GM18526 (cell line): ENCODE data around the gene C1orf198.

Experiments used
- POLR2A ChIP-seq: IDR thresholded peaks from 3 replicates; pipeline ENCODE4 v1.6.1; 2011; ENCODE audit not compliant: insufficient read length; ENCODE audit errors: extremely low read depth

The C1orf198 gene

DNA sequence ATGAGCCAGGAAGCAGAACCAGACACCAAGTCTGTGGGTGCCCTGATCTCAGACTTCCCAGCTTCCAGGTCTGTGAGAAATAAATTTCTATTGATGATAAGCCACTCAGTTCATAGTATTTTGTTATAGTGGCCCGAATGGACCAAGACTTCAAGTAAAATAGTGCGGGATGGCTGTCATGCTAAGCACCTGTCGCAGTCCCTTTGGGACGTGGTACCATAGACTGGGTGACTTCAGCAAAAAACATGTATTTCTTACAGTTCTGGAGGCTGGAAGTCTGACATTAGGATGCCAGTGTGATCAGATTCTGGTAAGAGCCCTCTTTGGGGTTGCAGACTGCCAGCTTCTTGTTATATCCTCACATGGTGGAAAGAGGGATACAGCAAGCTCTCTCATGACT lies 2.6 kb upstream of the C1orf198 start:
- no peak for TF ChIP-seq POLR2A

DNA sequence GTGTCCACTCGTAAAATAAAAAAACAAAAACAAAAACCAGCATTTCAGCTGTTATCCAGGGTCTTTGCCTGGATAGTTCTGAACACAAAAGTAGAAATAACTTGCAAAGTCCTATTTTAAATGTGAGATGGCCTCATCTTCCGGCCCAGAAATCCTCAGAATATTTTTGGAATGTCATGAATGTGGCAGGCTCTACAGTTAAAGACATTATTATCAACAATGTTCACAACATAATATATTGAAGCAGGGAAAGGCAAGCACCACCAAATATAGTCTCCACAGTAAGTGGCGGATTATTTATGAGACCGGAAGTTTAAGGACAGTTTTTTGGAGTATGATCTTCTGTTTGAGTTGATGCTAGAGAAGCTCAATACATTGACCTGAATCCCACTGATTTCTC lies 1.2 kb upstream of the C1orf198 start:
- no peak for TF ChIP-seq POLR2A

DNA sequence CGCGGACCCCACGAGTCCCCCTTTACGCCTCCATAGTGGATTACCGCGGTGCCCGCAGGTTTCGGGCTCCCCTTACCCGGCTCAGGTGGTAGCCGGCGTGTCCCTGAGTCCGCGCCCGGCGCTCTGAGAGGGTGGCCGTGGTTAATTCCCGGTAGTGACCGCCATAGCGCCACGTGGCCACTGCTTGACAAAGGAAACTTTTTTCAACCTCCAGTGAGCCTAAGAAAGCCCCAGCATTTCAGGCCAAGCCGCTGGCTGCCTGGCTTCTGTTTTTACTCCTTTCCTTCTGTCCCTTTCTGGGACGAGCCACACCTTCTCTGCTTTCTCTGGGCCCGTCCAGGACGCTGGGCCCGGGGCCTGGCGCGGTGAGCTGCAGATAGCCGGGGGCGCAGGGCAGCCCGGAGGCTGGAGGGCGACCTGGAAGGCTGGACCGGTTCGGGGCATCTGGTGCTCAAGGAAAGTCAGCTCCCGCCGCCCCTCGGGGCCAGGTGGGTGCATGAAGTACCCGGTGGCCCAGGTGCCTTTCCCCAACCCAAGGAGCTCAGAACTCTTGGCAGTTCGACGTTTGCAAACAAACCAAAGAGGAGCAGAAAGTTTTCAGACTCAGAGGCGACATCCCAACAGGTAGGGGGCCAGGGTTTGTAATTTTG lies 540 bp upstream of the C1orf198 start:
- TF ChIP-seq POLR2A = no peak

DNA sequence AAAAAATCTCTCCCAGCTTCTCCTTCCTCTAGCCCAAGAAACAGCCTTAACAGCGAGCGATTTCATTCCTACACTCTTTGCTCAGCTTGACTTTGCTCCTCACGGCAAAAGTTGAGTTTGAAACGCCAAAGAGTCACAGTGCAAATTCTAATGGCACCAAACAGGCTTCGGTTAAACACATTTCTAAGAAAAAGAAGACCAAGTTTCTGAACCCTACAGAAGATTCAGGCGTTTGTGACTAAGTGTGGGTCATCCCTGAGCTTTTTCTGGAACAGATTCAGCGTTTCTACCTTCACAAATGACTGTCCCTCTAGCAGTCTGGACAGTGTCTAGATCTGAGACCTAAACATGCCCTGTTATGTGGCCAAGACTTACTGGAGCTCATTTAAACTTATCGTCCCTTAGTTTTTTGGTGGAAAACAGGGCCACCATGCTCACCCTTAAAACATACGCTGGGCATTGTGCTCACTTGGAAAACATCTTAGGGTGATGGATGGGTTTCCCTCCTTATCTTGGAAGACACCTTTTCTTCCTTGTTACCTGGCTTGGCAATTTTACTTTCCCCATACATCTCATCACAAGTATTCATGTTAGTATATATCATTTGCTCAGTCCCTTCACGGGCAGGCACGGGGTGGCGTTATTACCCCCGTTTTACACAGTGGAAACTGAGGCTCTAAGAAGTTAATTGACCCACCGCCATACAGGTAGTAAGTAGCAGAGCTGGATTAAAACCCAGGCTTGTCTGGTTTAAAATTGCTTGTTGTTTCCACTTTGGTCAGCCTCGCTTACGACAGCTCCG lies 1.0 kb downstream of the C1orf198 start:
- no peak for TF ChIP-seq POLR2A

DNA sequence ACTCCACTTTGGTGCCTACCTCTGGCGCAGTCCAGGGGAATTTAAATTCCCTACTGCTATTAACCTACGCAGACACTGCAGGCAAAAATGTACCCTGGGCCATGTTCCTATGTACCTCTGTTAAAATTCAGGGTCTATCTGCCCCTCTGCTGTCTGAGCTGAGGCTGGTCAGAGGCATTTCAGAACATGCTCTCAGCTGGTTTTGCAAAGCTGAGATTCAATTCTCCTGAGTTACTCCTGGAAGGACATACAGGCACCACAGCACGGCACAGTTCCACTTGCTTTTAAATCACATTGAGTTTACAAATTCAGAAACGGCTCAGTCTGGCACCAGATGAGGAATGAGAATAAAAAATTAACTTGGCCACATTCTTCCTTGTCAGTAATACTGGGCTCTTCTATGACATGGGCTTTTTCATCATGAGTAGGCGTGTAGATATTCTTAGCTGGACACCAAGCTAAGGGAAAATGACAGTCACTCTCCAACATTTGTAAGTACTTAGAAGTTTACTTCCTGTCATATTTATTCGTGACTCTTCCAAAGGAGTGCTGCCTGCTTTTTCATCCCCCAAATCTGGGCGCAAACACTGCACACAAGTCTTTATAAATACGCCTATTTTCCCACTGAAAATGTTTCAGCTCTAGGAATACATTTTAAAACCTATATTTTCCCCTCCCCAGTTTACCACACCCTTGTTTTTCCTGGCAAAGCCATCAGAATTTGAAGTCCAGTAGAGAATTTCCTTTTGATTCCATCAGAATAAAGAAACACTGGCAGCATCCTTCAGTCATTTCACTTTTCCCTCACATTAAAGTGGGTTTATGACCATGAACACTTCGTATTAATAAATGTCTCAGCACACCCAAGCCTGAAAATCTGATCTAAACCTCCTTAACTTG lies 1.9 kb downstream of the C1orf198 start:
- no peak for TF ChIP-seq POLR2A

DNA sequence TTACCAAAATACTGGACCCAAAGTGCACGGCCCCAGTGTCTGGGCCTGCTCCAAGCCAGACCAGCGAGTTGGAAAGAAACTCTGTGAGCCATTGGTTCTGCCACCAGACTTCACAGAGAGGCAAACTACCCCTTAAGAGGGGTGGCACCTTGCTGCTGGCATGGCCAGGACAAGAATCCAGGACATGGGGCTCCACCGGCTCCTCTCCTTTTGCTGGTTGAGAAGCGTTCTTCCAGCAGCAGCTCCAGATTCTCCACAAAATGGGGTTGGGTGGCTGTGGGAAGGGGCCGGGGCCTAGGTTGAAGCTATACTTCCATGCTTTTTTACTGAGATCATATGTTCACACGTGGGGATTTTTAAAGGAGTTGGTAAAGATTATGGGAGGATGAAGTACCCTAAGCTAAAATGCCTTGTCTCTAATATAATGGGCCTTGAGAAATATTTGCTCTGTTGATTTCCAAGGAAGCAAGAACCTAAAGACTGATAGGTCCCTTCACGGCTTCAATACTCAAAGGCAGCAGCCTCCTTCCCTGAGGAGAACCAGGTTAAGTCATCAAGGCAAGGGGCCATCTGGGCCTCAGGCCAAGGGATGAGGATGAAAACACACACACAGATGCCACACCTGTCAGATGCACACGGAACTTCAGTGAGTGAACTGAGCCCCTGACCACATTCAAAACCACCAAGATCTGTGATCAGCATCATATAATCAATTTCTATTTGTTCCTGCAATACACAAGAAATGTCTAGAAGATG lies 3.1 kb downstream of the C1orf198 start:
- no peak for TF ChIP-seq POLR2A

DNA sequence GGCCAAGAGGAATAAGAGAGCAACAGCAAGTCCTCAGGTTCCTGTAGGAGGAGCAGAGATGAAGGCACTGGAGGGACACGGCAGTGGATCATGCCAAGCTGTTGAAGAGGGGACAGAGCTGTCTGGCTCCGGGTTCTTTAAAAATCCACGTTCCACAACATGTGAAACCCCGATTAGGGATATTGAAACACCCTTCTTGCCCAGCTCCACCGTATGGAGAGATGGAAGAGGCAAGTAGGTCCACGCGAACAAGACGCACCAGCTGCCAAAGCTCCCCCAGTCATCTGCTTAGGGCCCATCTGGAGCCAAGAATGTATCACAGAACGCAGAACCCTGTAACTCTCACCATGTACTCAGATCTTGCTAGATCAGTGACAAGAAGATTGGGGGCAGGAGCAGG lies 3.9 kb downstream of the C1orf198 start:
- no peak for TF ChIP-seq POLR2A

DNA sequence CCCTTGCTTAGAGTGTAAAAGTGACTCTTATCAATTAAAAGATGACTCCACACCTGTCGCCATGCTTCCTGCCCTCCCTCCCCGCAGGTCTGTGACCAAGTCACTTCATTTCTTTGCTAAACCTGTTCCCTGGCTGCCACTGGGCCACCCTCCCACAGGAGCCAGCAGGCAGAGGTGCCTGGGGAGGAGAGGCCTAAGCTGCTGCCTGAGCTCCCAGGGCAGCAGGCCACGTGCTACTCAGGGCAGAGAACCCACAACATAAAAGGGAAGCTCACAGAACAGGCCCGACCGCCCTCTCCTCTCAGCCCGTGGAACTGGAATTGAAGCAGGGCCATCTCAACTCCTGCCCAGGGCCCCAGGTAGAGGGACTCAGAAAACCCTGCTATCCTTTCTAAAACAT lies 4.9 kb downstream of the C1orf198 start:
- no peak for TF ChIP-seq POLR2A

DNA sequence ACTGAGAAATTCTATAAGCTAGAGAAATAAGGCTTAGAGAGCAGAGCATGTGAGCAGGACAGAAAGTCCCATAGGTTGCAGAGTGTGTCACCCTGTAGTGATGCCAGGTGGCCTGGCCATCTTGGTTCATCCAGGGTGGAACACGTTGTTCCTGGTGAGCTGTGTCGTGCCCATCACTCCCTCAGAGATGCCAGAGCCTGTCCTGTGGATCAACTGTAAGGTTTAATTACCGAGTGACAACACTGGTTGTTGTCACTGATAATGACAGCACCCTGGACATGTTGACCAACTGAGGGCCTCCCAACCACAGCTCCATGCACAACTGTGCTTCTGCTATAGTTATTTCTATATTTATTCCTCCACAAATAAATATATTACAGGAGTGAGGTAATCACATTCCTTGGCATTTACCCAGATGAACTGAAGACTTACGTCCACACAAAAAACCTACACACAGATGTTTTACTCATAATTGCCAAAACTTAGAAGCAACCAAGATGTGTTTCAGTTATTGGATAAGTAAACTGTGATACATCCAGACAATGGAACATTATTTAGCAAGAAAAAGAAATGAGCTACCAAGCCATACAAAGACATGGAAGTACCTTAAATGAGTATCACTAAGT lies 6.2 kb downstream of the C1orf198 start:
- TF ChIP-seq POLR2A = no peak

DNA sequence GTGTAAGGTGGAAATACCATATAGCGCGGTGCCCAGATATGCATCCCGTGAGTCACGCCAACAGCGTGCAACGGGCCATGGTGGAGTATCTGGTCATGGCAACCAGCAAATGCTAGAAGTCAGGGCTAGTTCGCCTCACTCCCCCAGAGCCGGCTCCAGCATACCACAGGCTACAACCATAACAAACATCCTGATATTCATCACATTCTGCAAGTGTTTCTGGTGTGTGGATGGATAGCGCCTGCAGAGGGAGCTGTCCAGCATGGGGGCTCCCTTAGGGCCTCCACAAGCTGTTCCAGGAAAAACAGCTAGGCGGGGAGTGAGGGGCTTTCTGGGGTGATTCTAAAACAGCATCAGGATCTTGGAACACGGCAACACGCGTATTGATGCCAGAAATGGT lies 6.8 kb downstream of the C1orf198 start:
- TF ChIP-seq POLR2A = no peak

DNA sequence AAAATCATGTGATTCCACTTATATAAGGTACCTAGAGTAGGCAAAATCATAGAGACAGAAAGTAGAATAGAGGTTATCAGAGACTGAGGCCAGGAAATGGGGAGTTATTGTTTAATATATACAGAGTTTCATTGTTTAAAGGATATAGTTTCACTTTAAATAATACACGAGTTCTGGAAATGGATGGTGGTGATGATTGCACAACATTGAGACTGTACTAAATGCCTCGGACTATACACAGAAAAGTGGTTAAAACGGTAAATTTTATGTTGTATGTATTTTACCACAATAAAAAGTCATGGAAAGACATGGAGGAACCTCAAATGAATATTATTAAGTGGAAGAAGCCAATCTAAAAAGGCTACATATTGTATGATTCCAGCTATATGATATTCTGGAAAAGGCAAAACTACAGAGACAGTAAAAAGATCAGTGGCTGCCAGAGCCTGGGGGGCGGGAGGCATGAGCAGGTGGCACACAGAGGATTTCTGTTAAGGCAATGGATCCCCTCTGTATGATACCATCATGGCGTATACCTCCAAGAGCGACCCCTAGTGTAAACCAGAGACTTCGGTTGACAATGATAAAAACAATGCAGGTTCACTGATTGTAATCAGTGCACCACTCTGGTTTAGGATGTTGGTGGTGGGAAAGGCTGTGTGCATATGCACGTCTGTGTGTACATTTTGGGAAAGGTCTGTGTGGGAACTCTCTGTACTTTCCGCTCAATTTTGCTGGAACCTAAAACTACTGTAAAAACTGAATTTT lies 7.5 kb downstream of the C1orf198 start:
- no peak for TF ChIP-seq POLR2A

DNA sequence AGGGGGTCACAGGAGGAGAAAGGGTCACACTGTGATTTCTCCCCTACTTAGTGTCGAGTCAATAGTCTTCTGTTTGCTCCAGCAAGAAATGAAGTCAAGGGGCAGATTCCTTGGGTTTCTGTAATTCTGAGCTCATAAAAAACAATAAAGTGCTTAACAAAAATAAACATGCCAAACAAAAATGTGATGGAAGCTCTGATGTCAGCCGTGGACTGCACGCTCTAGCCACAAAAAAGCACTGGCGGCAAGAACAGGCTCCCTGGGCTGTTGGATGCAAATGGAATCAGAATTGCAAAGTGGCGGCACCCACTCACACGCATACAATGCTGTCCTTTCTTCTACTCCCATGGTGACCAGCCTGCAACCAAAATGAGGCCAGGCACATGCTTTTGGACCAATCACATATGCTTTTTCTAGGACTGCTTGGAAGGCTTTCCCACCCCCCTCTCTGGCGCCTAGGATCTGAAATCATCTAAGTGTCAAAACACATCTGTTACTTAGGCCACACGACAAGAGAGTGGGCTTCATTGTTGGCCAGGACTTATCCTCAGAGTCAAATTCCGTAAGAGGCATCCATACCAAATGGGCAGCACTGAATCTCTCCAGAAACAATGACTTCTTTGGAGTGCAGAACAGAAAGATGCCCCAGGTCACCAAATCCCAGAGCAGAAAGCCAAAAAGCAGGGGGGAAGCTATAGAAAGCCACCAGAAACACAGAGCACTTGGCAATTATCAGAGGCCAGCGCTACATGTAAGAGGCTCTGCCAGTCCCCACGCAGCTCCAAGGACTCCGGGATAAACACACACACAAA lies 9.2 kb downstream of the C1orf198 start:
- no peak for TF ChIP-seq POLR2A

DNA sequence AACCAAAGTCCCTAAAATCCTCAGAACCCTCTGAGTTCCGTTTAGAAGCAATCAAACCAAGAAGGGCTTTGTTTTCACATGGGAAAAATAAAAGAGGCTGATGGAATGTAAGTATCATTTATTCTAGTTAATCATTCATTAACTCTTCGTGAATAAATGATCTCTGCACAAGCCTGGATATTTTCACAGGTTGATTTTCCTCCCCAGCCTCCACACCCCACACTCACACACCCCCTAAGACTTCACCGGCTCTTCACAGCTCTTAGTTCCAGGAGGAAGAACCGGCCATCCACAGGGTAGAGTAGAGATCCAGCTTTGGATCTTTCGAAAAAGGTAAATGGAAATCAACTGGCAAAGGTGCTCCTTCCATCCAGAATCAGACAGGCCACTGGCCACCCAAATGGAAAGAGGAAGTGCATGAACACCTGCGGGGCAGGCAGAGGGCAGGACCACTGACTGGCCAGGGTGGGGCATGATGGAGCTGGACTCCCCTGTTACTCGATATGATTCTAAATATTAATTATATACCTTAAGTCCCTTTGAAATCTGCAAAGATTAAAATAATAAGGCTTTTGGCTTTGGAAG lies 10.0 kb downstream of the C1orf198 start:
- no peak for TF ChIP-seq POLR2A
